Activated T-helper 1 cell treated with Interleukin-2 at 50 U/mL for 16 hours (primary cell): Measurements from ENCODE around the gene PXDN.
"Not testable (repeated sequence)": the region's sequence is repeated elsewhere in the genome, so short reads cannot be mapped to it uniquely, and the experiment has no call there.

ENCODE experiments used
- DNase-seq: peaks from one replicate; pipeline ENCODE4 v3.0.0-alpha.2; 2020; ENCODE audit warnings: low read depth

The PXDN gene

GRCh38 chr2:1704631-1705556 lies 39.4 kb downstream of the PXDN start:
- no peak for DNase-seq

GRCh38 chr2:1702186-1702565 lies 42.1 kb downstream of the PXDN start:
- no peak for DNase-seq

- DNase-seq = no peak
These were observed 42.6 kb downstream of the PXDN start for GRCh38 chr2:1701556-1702185.

GRCh38 chr2:1701020-1701419 lies 43.3 kb downstream of the PXDN start:
- no peak for DNase-seq

GRCh38 chr2:1700427-1700826 lies 43.9 kb downstream of the PXDN start:
- not testable (repeated sequence) for DNase-seq

- no peak for DNase-seq
These were observed 45.9 kb downstream of the PXDN start for GRCh38 chr2:1698188-1698945.

GRCh38 chr2:1697601-1698000 lies 46.7 kb downstream of the PXDN start:
- DNase-seq = no peak

- DNase-seq = no peak
These were observed 47.8 kb downstream of the PXDN start for GRCh38 chr2:1696472-1696871.

GRCh38 chr2:1694371-1695271 lies 49.7 kb downstream of the PXDN start:
- DNase-seq = no peak

- DNase-seq = no peak
These were observed 50.6 kb downstream of the PXDN start for GRCh38 chr2:1693723-1694122.

GRCh38 chr2:1692342-1692741 lies 52.0 kb downstream of the PXDN start:
- DNase-seq = no peak

- no peak for DNase-seq
These were observed 52.9 kb downstream of the PXDN start for GRCh38 chr2:1691366-1691765.

- no peak for DNase-seq
These were observed 54.1 kb downstream of the PXDN start for GRCh38 chr2:1690056-1690775.

- DNase-seq = no peak
These were observed 55.5 kb downstream of the PXDN start for GRCh38 chr2:1688859-1689258.

GRCh38 chr2:1688161-1688560 lies 56.2 kb downstream of the PXDN start:
- no peak for DNase-seq

GRCh38 chr2:1687254-1687653 lies 57.1 kb downstream of the PXDN start:
- no peak for DNase-seq

GRCh38 chr2:1686784-1687105 lies 57.6 kb downstream of the PXDN start:
- DNase-seq = no peak

GRCh38 chr2:1685957-1686783 lies 58.1 kb downstream of the PXDN start:
- DNase-seq = no peak

- DNase-seq = no peak
These were observed 59.0 kb downstream of the PXDN start for GRCh38 chr2:1685078-1685956.
